ENCODE results near the gene WDR90.

Gene WDR90

DNA sequence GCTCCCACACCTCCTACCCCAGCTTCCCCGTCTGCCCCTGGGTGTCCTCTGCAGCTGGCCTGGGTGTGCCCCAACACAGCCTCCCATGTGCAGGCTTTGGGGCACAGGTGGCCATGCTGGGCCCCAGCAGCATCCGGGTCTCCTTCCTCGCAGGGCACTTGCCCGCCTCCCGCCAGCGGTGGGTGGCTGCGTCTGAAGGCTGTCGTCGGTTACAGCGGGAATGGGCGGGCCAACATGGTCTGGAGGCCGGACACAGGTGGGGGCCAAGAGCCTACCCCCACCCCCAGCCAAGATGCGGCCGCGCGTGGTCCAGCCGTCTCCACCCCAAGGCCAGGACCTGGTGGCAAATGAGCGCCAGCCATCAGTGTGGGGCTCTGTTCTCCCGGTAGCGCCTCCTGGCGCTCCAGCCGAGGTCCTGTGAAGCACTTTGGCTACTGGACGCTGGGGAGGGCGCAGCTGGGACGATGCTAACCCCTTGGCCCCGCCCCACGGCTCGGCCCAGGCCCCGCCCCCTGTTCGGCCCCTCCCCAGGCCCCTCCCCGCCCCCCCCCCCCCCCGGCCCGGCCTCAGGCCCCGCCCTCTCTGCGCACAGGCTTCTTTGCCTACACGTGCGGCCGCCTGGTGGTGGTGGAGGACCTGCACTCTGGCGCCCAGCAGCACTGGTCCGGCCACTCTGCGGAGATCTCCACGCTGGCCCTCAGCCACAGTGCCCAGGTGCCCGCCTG lies 11.5 kb downstream of the WDR90 start:
- peak; percentile 90 for DNase-seq (ENCODE audit: low read depth, low spot score)

DNA sequence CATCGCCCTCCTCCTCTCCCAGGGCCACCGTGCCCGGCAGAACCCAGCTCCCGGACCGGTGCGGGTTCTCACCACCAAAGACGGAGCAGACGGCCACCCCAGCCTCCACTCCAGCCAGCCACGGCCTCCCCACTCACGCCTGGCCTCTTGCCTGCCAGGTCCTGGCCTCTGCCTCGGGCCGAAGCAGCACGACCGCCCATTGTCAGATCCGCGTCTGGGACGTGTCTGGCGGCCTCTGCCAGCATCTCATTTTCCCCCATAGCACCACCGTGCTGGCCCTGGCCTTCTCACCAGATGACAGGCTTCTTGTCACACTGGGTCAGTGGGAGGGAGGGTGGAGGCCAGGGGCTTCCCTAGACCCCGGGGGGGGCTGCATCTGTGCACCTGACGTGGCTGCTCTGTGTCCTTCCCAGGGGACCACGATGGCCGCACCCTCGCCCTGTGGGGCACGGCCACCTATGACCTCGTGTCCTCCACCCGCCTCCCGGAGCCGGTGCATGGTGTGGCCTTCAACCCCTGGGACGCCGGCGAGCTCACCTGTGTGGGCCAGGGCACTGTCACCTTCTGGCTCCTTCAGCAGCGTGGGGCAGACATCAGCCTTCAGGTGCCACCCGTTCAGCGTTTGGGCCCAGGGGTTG lies 12.1 kb downstream of the WDR90 start:
- DNase-seq (ENCODE audit: low read depth, low spot score) = no peak

DNA sequence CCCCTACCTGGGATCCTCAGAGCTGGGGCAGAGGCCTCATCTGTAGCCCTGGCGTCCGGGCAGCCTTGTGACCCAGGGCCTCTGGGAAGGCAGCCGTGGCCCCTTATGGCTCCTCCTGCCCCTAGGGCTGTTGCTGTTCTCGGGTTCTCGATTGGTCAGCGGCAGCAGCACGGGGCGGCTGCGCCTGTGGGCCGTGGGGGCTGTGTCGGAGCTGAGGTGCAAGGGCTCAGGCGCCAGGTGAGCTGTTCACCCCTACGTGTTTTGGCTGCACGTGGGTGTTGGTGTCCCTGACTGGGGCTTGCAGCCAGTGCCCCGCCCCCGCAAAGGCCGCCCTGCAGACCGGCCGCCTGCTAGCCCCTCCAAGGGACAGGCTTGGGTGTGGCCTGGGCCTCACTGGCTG lies 12.9 kb downstream of the WDR90 start:
- DNase-seq (ENCODE audit: low read depth, low spot score) = no peak

DNA sequence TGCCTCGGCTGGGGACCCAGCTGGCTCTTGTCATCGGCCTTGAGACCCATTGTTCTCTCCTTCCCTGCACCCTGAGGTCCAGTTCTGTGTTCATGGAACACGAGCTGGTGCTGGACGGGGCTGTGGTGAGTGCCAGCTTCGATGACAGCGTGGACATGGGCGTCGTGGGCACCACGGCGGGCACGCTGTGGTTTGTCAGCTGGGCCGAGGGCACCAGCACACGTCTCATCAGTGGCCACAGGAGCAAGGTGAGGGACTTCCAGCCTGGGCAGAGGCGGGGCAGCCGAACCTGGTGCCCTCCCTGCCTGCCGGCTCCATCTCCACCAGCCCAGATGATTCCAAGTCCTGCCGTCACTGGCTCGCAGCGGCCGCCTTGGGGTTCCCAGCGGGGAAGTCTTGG lies 13.4 kb downstream of the WDR90 start:
- no peak for DNase-seq (ENCODE audit: low read depth, low spot score)

DNA sequence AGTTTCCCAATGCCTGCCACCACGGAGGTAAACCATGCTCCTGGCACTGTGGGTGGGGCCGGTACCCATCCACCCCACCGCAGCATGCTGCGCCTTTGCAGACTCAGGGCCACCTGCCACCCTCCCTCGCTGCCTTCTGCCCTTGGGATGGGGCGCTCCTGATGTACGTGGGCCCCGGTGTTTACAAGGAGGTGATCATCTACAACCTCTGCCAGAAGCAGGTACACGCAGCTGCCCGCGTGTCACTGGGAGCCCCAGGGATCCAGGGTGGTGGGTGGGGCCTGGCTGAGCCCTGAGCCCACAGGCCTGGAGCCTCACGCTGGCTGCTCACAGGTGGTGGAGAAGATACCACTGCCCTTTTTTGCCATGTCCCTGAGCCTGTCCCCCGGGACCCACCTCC lies 17.4 kb downstream of the WDR90 start:
- no peak for DNase-seq (ENCODE audit: low read depth, low spot score)

DNA sequence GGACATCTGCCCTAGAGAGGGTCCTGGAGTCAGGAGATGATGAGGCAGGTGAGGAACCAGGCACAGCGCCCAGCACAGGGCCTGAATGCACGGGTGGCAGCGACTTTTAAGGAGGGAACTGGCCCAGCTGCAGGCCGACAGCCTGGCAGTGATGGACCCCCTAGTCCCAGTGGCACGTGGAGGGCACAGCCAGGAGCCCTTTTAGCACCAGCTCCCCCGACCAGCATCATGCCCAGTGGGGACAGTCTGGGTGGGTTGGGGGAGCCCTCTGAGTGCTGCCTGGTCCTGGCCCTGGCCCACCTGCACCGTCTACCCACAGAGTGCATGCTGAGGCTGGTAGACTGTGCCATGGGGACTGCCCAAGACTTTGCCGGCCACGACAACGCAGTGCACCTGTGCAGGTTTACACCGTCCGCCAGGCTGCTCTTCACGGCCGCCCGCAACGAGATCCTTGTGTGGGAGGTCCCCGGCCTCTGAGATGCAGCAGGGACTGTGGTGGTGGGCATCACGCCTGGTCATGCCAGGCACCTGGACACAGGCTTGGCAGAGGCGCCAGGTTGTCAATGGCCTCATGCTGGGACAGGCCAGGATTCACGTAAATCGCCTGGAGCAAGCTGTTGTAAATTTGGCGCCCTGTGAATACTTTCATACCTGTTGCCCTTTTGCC lies 18.1 kb downstream of the WDR90 start:
- DNase-seq (ENCODE audit: low read depth, low spot score) = no peak

DNA sequence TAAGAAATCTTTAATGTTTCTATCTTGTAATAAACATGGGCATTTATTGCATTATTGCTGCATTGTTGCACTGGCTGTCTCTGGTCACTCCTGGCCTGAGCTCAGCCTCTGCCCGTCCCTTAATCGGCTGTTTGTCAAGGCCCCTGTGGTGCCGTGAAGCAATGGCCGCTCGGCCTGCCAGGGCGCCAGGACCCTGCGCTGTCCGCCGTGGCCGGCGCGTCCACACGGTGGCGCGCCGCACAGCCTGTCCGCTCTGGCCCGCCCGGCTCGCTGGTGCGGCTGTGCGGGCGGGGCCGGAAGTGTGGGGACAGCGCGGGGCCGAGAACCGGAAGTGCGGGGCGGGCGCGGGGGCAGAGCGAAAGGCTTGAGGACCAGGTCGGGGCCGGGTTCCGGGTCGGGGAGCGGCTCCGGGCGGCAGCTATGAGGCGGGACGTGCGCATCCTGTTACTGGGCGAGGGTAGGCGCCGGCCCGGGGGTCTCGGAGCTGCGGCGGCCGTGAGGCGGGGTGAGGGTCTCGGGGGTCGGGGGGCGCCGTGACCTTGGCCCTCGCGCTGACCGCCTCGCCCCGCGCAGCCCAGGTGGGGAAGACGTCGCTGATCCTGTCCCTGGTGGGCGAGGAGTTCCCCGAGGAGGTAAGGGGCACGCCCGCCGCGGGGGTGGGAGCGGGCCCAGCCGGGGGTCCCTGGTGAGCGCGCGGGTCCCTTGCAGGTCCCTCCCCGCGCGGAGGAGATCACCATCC lies 18.8 kb downstream of the WDR90 start, which contains the start of gene RHOT2:
Gene RHOT2 (plus strand): TSS at position 353 of the 739 bp plus-strand sequence. CDS start 68 bp downstream, at position 421.
- peak; percentile 98 for DNase-seq (ENCODE audit: low read depth, low spot score)

DNA sequence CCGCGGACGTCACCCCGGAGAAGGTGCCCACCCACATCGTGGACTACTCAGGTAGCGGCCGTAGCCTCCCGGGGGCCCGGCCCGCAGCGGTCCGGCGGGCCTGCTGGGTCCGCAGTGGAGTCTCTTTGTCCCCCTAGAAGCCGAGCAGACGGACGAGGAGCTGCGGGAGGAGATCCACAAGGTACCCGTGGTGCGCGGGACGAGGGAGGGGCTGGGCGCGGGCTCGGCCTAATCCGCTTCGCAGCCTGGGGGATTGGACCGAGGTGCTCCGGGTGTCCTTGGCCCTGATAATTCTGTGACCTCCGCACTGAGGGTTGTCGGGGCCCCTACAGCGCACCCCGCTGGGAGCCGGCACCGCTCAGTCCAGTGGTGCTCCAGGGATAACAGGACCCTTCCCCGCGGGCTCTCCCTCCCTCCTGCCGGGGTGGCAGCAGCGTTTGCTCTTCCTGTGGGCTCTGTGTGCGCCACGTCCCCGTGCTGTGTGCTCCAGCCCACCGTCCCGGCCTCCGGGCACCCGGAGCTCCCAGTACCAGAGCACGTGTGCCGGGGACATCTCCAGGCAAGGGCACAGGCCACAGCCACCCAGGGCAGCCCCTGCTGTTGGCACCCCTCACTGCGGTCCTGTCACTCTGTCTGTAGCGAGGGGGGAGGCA lies 19.5 kb downstream of the WDR90 start:
- peak; percentile 51 for DNase-seq (ENCODE audit: low read depth, low spot score)

DNA sequence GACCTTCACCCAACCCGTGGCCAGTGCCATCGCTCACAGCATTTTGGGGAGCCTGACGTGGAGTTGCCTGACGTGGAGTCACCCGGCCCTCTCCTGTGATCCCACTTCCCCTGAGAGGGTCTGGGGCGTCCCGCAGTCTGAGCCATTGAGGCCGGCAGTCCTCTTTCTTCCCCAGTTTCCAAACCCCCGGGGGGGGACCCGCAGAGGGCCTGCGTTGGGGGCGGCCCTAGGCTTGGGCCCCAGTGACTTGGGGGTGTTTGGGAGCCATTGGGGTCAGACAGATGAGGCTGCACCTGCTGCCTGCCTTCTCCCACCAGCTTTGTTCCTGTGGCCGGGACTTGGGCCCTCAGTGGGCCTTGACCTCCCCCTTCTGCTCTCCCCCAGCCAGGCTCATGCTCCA lies 20.5 kb downstream of the WDR90 start:
- DNase-seq (ENCODE audit: low read depth, low spot score) = no peak

DNA sequence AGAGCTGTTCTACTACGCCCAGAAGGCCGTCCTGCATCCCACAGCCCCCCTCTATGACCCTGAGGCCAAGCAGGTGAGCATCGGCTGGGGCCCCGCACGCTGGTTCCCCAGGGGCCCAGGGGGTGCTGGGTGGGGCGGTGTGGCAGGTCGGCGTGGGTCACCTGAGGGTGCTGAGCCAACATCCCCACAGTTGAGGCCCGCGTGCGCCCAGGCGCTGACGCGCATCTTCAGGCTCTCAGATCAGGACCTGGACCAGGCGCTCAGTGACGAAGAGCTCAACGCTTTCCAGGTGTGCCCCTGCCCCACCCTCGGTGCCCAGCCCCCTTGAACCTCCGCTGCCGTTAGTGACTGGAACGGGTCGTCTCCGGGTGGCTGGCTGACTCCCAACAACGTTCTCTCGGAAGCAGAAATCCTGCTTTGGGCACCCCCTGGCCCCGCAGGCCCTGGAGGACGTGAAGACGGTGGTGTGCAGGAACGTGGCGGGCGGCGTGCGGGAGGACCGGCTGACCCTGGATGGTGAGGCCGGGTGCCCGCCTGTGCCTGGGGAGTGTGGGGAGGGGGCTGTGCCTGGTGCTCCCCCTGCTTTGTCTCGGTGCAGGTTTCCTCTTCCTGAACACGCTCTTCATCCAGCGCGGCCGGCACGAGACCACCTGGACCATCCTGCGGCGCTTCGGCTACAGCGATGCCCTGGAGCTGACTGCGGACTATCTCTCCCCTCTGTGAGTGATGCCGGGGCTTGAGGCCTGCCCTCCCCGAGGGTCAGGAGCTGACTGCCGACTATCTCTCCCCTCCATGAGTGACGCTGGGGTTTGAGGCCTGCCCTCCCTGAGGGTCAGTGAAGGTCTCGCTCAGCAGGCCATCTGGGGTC lies 21.6 kb downstream of the WDR90 start:
- DNase-seq (ENCODE audit: low read depth, low spot score) = no peak

DNA sequence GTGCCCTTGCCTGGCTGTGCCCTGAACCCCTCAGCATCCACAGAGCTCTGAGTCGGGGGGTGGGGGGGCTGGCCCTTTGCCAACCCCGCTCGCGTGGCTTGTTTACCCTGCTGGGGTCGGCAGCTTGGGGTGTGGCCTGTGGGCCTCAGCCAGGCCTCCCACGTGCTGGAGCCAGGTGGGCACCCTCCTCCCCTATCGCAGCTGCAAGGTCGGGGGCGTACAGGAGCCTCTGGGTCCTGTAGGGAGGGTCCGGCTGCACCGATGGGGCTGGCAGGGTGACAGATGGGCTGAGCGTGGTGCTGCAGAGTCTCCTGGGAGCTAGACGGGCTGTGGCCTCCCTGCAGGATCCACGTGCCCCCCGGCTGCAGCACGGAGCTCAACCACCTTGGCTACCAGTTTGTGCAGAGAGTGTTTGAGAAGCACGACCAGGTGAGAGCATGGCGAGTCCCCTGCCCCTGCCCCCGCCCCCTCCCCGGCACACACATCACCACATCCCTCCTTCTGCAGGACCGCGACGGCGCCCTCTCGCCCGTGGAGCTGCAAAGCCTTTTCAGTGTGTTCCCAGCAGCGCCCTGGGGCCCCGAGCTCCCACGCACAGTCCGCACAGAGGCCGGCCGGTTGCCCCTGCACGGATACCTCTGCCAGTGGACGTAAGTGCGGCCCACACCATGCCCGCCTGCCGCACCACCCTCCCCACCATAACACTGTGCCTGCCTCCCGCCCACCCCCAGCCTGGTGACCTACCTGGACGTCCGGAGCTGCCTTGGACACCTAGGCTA lies 22.4 kb downstream of the WDR90 start:
- no peak for DNase-seq (ENCODE audit: low read depth, low spot score)

DNA sequence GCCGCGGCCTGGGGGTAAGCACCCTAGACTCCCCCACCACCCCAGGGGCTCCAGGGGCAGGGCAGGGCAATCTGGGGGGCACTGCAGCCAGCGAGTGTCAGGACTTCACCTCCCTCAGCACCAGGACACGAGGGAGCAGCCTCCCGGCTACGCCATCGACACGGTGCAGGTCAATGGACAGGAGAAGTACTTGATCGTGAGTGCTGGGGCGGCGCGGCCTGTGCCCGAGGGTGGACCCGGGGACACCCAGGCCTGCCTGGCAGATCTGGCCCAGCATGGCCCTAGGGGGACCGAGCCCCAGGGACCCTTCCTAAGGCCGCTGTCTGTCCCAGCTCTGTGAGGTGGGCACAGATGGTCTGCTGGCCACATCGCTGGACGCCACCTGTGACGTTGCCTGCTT lies 23.2 kb downstream of the WDR90 start:
- DNase-seq (ENCODE audit: low read depth, low spot score) = no peak

DNA sequence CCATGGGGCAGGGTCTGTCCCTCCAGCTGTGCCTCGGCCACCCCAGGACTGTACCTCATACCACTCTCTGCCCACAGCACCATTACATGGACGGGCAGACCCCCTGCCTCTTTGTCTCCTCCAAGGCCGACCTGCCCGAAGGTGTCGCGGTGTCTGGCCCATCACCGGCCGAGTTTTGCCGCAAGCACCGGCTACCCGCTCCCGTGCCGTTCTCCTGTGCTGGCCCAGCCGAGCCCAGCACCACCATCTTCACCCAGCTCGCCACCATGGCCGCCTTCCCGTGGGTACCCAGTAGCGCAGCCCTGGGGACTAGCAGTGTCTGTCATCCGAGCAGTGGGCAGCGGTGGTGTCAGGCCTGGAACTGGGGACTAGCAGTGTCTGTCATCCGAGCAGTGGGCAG lies 23.7 kb downstream of the WDR90 start:
- DNase-seq (ENCODE audit: low read depth, low spot score) = no peak

DNA sequence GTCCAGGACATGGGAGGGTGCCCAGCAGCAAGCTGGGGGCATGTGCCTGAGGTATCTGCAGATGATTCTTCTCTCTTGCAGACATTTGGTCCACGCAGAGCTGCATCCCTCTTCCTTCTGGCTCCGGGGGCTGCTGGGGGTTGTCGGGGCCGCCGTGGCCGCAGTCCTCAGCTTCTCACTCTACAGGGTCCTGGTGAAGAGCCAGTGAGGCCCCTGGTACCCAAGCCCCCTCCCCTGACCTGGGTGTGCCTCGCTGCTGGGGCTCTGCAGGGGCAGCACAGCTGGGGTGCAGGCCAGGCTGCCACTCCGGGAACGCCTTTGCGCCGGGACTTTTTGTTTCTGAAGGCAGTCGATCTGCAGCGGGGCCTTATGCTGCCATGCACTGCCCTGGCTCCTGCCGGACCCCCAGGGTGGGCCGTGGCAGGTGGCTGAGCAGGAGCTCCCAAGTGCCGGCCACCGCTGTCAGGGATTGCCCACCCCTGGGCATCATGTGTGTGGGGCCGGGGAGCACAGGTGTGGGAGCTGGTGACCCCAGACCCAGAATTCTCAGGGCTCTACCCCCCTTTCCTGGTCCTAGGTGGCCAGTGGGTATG lies 24.3 kb downstream of the WDR90 start:
- no peak for DNase-seq (ENCODE audit: low read depth, low spot score)

DNA sequence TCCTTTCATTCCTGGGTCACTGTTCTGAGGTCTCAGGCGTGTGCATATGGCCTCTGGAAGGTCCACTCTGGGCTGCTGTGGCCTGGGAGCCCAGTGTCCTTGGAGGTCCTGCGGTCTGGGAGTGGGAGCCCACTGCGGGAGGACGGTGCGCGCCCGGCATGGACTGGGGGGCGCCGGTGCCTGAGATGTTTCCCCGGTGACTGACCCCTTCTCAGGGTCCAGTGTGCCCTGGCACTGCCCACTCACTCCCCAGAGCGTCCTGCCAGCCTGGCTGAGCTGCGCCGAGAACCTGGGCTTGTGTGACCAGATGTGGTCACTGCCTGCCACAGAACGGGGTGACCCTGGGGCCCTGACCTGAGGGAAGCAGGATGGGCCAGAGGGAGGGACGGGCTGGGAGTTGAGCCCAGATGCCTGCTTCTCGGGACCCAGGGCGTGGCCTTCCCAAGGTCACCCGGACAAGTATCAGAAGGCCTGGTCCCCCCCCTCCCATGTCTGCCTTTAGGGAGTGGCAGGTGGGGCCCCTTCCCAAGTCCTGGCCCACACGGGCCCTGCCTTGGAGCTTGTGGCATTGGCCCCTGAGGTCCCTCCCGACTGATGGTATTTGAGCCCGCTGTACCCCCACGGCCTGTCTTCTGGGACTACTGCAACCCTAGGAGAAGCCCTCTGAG lies 25.2 kb downstream of the WDR90 start:
- DNase-seq (ENCODE audit: low read depth, low spot score) = no peak

DNA sequence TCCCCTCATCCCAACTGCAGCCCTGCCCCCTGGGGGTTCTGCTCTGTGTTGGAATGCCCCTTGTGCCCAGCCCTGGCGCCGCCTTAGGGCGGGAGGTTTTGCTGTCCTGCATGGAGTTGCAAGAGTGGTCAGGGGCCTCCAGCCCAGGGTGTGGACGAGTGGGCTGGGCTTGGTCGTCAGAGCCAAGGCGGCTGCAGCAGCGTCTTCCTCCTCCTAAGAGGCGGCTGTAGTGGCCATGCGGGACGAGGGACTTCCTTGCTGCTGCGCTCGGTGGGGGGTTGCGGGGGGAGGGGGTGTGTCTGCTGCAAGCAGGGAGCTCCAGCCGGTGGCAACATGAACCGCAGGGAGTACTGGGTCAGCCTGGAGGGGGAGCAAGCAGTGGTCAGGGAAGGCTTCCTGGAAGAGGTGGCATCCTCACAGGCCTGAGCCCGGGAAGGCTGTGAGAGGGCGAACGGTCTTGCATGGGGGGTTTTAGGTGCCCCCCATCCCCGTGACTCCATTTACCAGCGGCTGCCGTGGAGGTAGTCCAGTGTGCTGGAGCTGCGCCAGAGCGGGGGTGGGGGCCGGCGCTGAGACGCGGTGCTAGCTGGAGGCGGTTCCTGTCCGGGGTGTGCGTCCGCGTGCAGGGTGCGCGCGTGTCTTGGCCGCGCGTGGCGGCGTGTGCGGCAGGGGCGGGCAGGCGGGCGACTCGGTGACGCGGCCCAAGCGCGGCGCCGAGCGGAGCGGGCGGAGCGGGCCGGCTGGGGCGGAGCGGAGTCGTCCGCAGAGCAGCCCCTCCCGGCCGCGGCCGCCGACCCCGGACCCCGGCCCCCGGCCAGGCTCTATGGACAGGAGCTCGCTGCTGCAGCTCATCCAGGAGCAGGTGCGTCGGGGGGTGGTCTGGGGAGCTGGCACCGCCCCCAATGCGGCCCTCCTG lies 26.1 kb downstream of the WDR90 start, which contains the start of gene RHBDL1:
Gene RHBDL1 (plus strand): TSS at position 704 of the 916 bp plus-strand sequence. CDS start 120 bp downstream, at position 824.
- DNase-seq (ENCODE audit: low read depth, low spot score) = peak; percentile 48

DNA sequence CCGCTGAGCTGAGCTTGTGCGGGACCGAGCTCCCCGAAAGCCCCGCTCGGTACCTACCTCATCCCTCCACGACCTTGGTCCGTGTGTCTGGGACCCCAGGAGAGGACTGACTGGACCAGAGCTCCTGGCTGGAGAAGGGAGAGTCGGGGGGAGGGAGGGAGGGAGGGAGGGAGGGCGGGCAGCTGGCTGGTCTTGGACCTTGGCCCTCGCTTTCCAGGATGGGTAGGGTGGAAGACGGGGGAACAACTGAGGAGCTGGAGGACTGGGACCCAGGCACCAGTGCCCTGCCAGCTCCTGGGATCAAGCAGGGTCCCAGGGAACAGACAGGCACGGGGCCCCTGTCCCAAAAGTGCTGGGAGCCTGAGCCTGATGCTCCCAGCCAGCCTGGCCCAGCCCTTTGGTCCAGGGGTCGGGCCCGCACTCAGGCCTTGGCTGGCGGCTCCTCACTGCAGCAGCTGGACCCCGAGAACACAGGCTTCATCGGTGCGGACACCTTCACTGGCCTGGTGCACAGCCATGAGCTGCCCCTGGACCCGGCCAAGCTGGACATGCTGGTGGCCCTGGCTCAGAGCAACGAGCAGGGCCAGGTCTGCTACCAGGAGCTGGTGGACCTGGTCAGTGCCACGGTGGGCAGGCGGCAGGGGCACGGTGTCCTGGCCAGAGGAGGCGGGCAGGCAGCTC lies 26.9 kb downstream of the WDR90 start:
- DNase-seq (ENCODE audit: low read depth, low spot score) = no peak

All from astrocyte of the hippocampus (primary cell).